ENCODE measurements around the gene ATXN1. TPM values are rescaled to one million over a fixed set of nuclear protein-coding genes. Genes with fewer than 3 reads are reported as not detected.

The ATXN1 gene
- polyA plus RNA-seq, 1 donor (not counting 4 experiments of a cell fraction or from before 2014, with no cell fraction given) = 9.7 TPM

- H4K20me1 ChIP-seq (ENCODE audit: control insufficient read depth, extremely low read depth, insufficient read depth, low read length) = no peaks in the 10 kb centered on the region
- H3K27me3 ChIP-seq (ENCODE audit: control insufficient read depth, extremely low read depth, insufficient read depth, low read length) = no peaks in the 10 kb centered on the region
- peak overlapping the region; percentile 46 for H3K4me2 ChIP-seq (ENCODE audit: control insufficient read depth, extremely low read depth, insufficient read depth, low read depth, low read length)
- H3K9ac ChIP-seq (ENCODE audit: control insufficient read depth, extremely low read depth, insufficient read depth, low read length) = peak overlapping the region; percentile 35
- dilution Hi-C loops (cut with MboI; ENCODE audit: extremely low pct_ligation_motif_present, low sequenced_read_pairs) = no loop called here
- H3K9me3 ChIP-seq (ENCODE audit: control insufficient read depth, low read depth, low read length) = no peaks in the 10 kb centered on the region
- H2AFZ ChIP-seq (ENCODE audit: control insufficient read depth, low read length) = peak overlapping the region; percentile 17
- H3K4me3 ChIP-seq (ENCODE audit: control insufficient read depth in 2 of 3, extremely low read depth in 1 of 3, insufficient read depth in 2 of 3, low read depth in 1 of 3, low read length in 3 of 3) = peak overlapping the region in 1 of 3 experiments; percentile 5
- FAIRE-seq (no peak), DNase-seq (ENCODE audit: low read depth, low spot score) (no peak)
- peak overlapping the region; percentile 19 for H3K27ac ChIP-seq (ENCODE audit: control insufficient read depth, insufficient read depth, low read length)
- H3K4me1 ChIP-seq (ENCODE audit: control insufficient read depth, extremely low read depth, insufficient read depth, low read length) = peaks cover 66% of the 10 kb centered on the region
- H3K36me3 ChIP-seq (ENCODE audit: control insufficient read depth in 2 of 2, extremely low read depth in 1 of 2, insufficient read depth in 2 of 2, low read length in 2 of 2) = no peaks in the 10 kb centered on the region
- no peaks in the 10 kb centered on the region for H3K9me1 ChIP-seq (ENCODE audit: control insufficient read depth, extremely low read depth, insufficient read depth, low read length)
- no peaks in the 10 kb centered on the region for H3K79me2 ChIP-seq (ENCODE audit: control insufficient read depth, insufficient read depth, low read length)
- TF ChIP-seq CTCF (optimal IDR thresholded peaks at IDR 0.05 in 1 of 3, IDR thresholded peaks at IDR 0.05 in 1 of 3, conservative IDR thresholded peaks at IDR 0.05 in 1 of 3; ENCODE audit: extremely low read depth in 1 of 3, insufficient read depth in 2 of 3, low read length in 3 of 3) (no peak), EZH2 (IDR thresholded peaks at IDR 0.05; ENCODE audit: low read length) (no peak)
These were observed 424.4 kb downstream of the ATXN1 start for GRCh38 chr6:16336911-16337294.

- Histone ChIP-seq H3K9me3 (ENCODE audit: control insufficient read depth, low read depth, low read length) (no peaks in the 10 kb centered on the region), H3K27ac (ENCODE audit: control insufficient read depth, insufficient read depth, low read length) (peak overlapping the region; percentile 1), H3K79me2 (ENCODE audit: control insufficient read depth, insufficient read depth, low read length) (no peaks in the 10 kb centered on the region), H3K4me3 (ENCODE audit: control insufficient read depth in 2 of 3, extremely low read depth in 1 of 3, insufficient read depth in 2 of 3, low read depth in 1 of 3, low read length in 3 of 3) (peak overlapping the region in 1 of 3 experiments; percentile 5), H3K36me3 (ENCODE audit: control insufficient read depth in 2 of 2, extremely low read depth in 1 of 2, insufficient read depth in 2 of 2, low read length in 2 of 2) (no peaks in the 10 kb centered on the region), H2AFZ (ENCODE audit: control insufficient read depth, low read length) (no peak overlapping the region), H4K20me1 (ENCODE audit: control insufficient read depth, extremely low read depth, insufficient read depth, low read length) (no peaks in the 10 kb centered on the region), H3K27me3 (ENCODE audit: control insufficient read depth, extremely low read depth, insufficient read depth, low read length) (no peaks in the 10 kb centered on the region), H3K4me1 (ENCODE audit: control insufficient read depth, extremely low read depth, insufficient read depth, low read length) (peaks cover 72% of the 10 kb centered on the region), H3K9ac (ENCODE audit: control insufficient read depth, extremely low read depth, insufficient read depth, low read length) (peak overlapping the region; percentile 1), H3K9me1 (ENCODE audit: control insufficient read depth, extremely low read depth, insufficient read depth, low read length) (no peaks in the 10 kb centered on the region), H3K4me2 (ENCODE audit: control insufficient read depth, extremely low read depth, insufficient read depth, low read depth, low read length) (peak overlapping the region; percentile 46)
- DNase-seq (ENCODE audit: low read depth, low spot score) (no peak), FAIRE-seq (peak; percentile 64)
- no peak for TF ChIP-seq EZH2 (IDR thresholded peaks at IDR 0.05; ENCODE audit: low read length)
- peak; percentile 24 to 50 (median 28) for TF ChIP-seq CTCF (optimal IDR thresholded peaks at IDR 0.05 in 1 of 3, IDR thresholded peaks at IDR 0.05 in 1 of 3, conservative IDR thresholded peaks at IDR 0.05 in 1 of 3; ENCODE audit: extremely low read depth in 1 of 3, insufficient read depth in 2 of 3, low read length in 3 of 3)
- dilution Hi-C loops (cut with MboI; ENCODE audit: extremely low pct_ligation_motif_present, low sequenced_read_pairs) = no loop called here
These were observed 425.0 kb downstream of the ATXN1 start for GRCh38 chr6:16336056-16336818.

Measured in keratinocyte (primary cell).